PC-3 (cell line): ENCODE results near the gene IGSF3. TPM values are rescaled to one million over a fixed set of nuclear protein-coding genes. Genes with fewer than 3 reads are reported as not detected.

Experiments
- ATAC-seq: fragments of 200-7000 bp; cut with Tn5 transposase; 2 replicates; pipeline ENCODE4 v1.9.1; 2020; ENCODE audit warnings: mild to moderate bottlenecking, moderate library complexity
- BruUV-seq: library from RNA; stranded (reverse); fragments of 400-500 nt; replicated peaks from 2 replicates; lab custom pipeline; 2021; lab: Mats Ljungman, UMichigan
- CTCF ChIA-PET: fragments of 300-600 bp; sonication (Branson Sonifier 250); formaldehyde crosslinking; loops from one replicate; lab custom pipeline; 2022; ENCODE audit warnings: antibody characterized with exemption; lab: Charles Lee
- POLR2A ChIA-PET: fragments of 300-600 bp; sonication (Branson Sonifier 250); formaldehyde crosslinking; loops from one replicate; lab custom pipeline; 2022; ENCODE audit warnings: antibody characterized with exemption; ENCODE audit not compliant: unreplicated experiment; lab: Charles Lee
- DNase-seq: peaks from one replicate; pipeline ENCODE4 v3.0.0-alpha.2; 2015
- H2AFZ ChIP-seq: fragments of 300-600 bp; sonication (generic); 2 replicates; pipeline ENCODE4 v1.6.0; 2016; ENCODE audit warnings: antibody characterized with exemption, low read length
- H3F3A ChIP-seq: fragments of 300-600 bp; sonication (generic); one replicate; pipeline ENCODE4 v1.6.0; 2017; ENCODE audit warnings: antibody characterized with exemption, low read length, control low read depth, mild to moderate bottlenecking; ENCODE audit not compliant: unreplicated experiment
- H3K27ac ChIP-seq: fragments of 300-600 bp; sonication (generic); 2 replicates; pipeline ENCODE4 v1.5.1; 2016; ENCODE audit warnings: mild to moderate bottlenecking, low read length
- H3K27me3 ChIP-seq: fragments of 300-600 bp; sonication (generic); 2 replicates; pipeline ENCODE4 v1.6.1; 2016; ENCODE audit warnings: low read length, mixed read lengths
- H3K36me3 ChIP-seq: fragments of 300-600 bp; sonication (generic); 2 replicates; pipeline ENCODE4 v1.6.1; 2016; ENCODE audit warnings: low read depth, mixed run types, low read length, mixed read lengths
- H3K4me1 ChIP-seq: fragments of 300-600 bp; sonication (generic); 2 replicates; pipeline ENCODE4 v1.5.1; 2016; ENCODE audit warnings: low read length; ENCODE audit not compliant: insufficient read depth
- H3K4me2 ChIP-seq: fragments of 300-600 bp; sonication (generic); 2 replicates; pipeline ENCODE4 v1.6.0; 2016; ENCODE audit warnings: low read length
- H3K4me3 ChIP-seq: fragments of 300-600 bp; sonication (generic); 2 replicates; pipeline ENCODE4 v1.5.1; 2016; ENCODE audit warnings: mild to moderate bottlenecking, low read length, mixed read lengths
- H3K79me2 ChIP-seq: fragments of 300-600 bp; sonication (generic); 2 replicates; pipeline ENCODE4 v1.6.1; 2017; ENCODE audit warnings: low read length, mixed read lengths
- H3K9ac ChIP-seq: fragments of 300-600 bp; sonication (generic); 2 replicates; pipeline ENCODE4 v1.6.0; 2016; ENCODE audit warnings: mild to moderate bottlenecking, low read length
- H3K9me2 ChIP-seq: fragments of 300-600 bp; sonication (generic); replicated peaks from 2 replicates; pipeline ENCODE4 v1.6.1; 2016; ENCODE audit warnings: mixed run types, low read length, mixed read lengths
- H3K9me3 ChIP-seq: fragments of 300-600 bp; sonication (generic); 2 replicates; pipeline ENCODE4 v1.6.1; 2016; ENCODE audit warnings: low read length, mixed read lengths
- H4K20me1 ChIP-seq: fragments of 300-600 bp; sonication (generic); 2 replicates; pipeline ENCODE4 v1.6.1; 2016; ENCODE audit warnings: low read length, mixed read lengths
- EZH2 ChIP-seq: fragments of 300-600 bp; sonication (generic); IDR thresholded peaks from one replicate; pipeline ENCODE4 v1.6.1; 2017; ENCODE audit warnings: antibody characterized with exemption, mild to moderate bottlenecking, low read length; ENCODE audit not compliant: unreplicated experiment
- EZH2phosphoT487 ChIP-seq: fragments of 300-600 bp; sonication (generic); IDR thresholded peaks from 2 replicates; pipeline ENCODE4 v1.6.1; 2018; ENCODE audit warnings: mild to moderate bottlenecking, antibody characterized with exemption, low read length, borderline replicate concordance
- intact Hi-C: fragments of 100-400 bp; cut with micrococcal nuclease; formaldehyde crosslinking; loops from 2 replicates; pipeline ENCODE4 v1.9.0; 2023
- total RNA-seq: library from RNA; depleted of rRNA; stranded (reverse); fragments of >200 nt; gene quantifications from 2 replicates; pipeline ENCODE4 v1.2.3, GENCODE V29; 2014
- TF ChIP-seq, protein P1 (sequence below): fragments of 300-600 bp; sonication (generic); conservative IDR thresholded peaks from 2 replicates; pipeline ENCODE4 v1.5.1; 2017; ENCODE audit warnings: antibody characterized with exemption, low read depth, mild to moderate bottlenecking, low read length

IGSF3 gene
- total RNA-seq, 1 experiment from 2014 or later = 15.5 TPM

DNA sequence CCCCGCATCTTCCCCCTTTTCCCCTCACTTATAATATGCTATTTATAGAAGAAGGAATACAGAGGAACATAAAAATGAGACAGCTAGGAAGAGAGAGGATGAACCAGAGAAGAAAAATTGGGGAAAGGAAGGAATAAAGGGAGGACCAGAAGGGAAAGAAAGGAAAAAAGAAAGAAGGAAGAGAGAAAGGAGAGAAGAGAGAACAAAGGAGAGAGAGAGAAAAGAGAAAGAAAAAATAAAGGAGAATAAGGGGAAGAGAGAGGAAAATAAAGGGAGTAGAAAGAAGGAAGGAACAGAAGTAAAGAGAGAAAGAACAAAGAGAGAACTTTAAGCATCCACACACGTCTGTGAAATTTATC is 11.2 kb upstream of the IGSF3 start:
- no TSS peak for BruUV-seq
- ATAC-seq (no peak), DNase-seq (no peak)
- no peaks in the 10 kb centered on the region for H3K9me3 ChIP-seq
- ChIA-PET CTCF (no interaction called here), POLR2A (no interaction called here)
- no peaks in the 10 kb centered on the region for H3F3A ChIP-seq
- H3K36me3 ChIP-seq = no peaks in the 10 kb centered on the region
- H3K4me2 ChIP-seq = no peak overlapping the region
- intact Hi-C loops = no loop called here
- no peak overlapping the region for H3K9ac ChIP-seq
- H3K4me3 ChIP-seq = no peak overlapping the region
- H3K9me2 ChIP-seq = no peaks in the 10 kb centered on the region
- peak overlapping the region; percentile 4; the same call in 1 of the 2 replicates for H2AFZ ChIP-seq
- no peak for TF ChIP-seq EZH2
- no peak for TF ChIP-seq EZH2phosphoT487
- TF ChIP-seq, protein P1, sequence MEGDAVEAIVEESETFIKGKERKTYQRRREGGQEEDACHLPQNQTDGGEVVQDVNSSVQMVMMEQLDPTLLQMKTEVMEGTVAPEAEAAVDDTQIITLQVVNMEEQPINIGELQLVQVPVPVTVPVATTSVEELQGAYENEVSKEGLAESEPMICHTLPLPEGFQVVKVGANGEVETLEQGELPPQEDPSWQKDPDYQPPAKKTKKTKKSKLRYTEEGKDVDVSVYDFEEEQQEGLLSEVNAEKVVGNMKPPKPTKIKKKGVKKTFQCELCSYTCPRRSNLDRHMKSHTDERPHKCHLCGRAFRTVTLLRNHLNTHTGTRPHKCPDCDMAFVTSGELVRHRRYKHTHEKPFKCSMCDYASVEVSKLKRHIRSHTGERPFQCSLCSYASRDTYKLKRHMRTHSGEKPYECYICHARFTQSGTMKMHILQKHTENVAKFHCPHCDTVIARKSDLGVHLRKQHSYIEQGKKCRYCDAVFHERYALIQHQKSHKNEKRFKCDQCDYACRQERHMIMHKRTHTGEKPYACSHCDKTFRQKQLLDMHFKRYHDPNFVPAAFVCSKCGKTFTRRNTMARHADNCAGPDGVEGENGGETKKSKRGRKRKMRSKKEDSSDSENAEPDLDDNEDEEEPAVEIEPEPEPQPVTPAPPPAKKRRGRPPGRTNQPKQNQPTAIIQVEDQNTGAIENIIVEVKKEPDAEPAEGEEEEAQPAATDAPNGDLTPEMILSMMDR = no peak
- no peaks in the 10 kb centered on the region for H3K79me2 ChIP-seq
- H4K20me1 ChIP-seq = no peaks in the 10 kb centered on the region
- H3K27ac ChIP-seq = no peak overlapping the region
- H3K4me1 ChIP-seq = peaks cover 14% of the 10 kb centered on the region
- no peaks in the 10 kb centered on the region for H3K27me3 ChIP-seq

DNA sequence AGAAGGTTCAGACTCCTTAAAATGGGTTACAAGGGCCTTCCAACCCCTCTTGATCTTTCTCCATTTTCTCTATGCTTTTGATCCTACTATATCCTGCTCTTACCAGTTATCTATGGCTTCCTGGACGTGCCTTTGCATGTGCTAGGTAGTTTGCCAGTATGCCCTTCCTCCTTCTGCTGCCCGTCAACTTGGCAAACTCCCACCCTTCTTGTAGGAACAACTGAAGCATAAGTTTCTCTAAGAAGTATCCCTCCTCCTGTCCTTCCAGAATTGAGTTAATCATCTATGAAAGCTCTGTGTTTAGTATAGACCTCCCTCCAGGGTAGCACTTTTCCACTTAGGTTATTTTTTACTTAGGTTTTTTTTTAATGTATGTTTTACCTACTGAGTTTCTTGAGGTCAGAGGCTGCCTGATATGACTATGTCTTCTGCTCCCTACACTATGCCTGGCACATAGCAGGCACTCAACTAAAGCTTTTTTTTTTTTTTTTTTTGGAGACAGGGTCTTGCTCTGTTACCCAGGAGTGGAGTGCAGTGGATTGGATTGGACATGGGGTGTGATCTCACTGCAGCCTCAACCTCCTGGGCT is 10.0 kb upstream of the IGSF3 start:
- Histone ChIP-seq H4K20me1 (no peaks in the 10 kb centered on the region), H3K9me2 (no peaks in the 10 kb centered on the region), H3F3A (no peaks in the 10 kb centered on the region), H2AFZ (no peak overlapping the region), H3K4me3 (no peak overlapping the region), H3K4me2 (no peak overlapping the region), H3K27me3 (no peaks in the 10 kb centered on the region), H3K36me3 (no peaks in the 10 kb centered on the region), H3K79me2 (no peaks in the 10 kb centered on the region), H3K9ac (no peak overlapping the region), H3K27ac (no peak overlapping the region), H3K4me1 (peaks cover 14% of the 10 kb centered on the region), H3K9me3 (no peaks in the 10 kb centered on the region)
- ChIA-PET CTCF (no interaction called here), POLR2A (no interaction called here)
- TF ChIP-seq EZH2 (no peak), EZH2phosphoT487 (no peak)
- TF ChIP-seq, protein P1 = no peak
- DNase-seq (no peak), ATAC-seq (no peak)
- intact Hi-C loops = no loop called here
- no TSS peak for BruUV-seq

DNA sequence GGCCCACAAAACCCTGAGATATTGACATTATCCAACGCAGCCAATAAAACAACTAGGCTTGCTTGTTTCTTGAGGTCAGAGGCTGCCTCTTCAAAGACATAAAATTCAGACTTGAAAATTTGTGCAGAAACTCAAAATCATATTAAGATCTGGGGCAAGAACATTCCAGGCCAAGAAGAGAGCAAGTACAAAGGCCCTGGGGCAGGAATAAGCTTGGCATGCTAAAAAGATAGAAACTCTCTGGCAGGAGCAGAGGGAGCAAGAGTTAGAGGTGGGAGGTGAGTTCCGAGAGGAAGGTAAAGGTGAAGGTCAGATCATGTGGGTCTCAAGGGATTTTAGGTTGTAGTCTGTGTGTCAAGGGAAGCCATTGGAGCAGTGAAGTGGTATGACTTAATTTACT is 8.8 kb upstream of the IGSF3 start:
- TF ChIP-seq, protein P1 = no peak
- TF ChIP-seq EZH2phosphoT487 (no peak), EZH2 (no peak)
- ChIA-PET CTCF (no interaction called here), POLR2A (interaction anchor here (0.6 kb wide), 1 partner anchor 756 kb away, joined by 3 read pairs; no protein-coding TSS in a partner anchor)
- no peak overlapping the region for H2AFZ ChIP-seq
- no peak for ATAC-seq
- BruUV-seq = no TSS peak
- H3K9me2 ChIP-seq = no peaks in the 10 kb centered on the region
- H3K27ac ChIP-seq = no peak overlapping the region
- H3K9ac ChIP-seq = no peak overlapping the region
- no peaks in the 10 kb centered on the region for H3K9me3 ChIP-seq
- no peaks in the 10 kb centered on the region for H3K27me3 ChIP-seq
- intact Hi-C loops = no loop called here
- DNase-seq = no peak
- H3K4me2 ChIP-seq = no peak overlapping the region
- no peak overlapping the region for H3K4me3 ChIP-seq
- peaks cover 14% of the 10 kb centered on the region for H3K4me1 ChIP-seq
- H3K36me3 ChIP-seq = no peaks in the 10 kb centered on the region
- no peaks in the 10 kb centered on the region for H3K79me2 ChIP-seq
- no peaks in the 10 kb centered on the region for H3F3A ChIP-seq
- no peaks in the 10 kb centered on the region for H4K20me1 ChIP-seq
